Tibial nerve (tissue), 4 donors: Measurements from ENCODE around the gene GSTO1.

Experiments
- EP300 ChIP-seq, 2 donors: sonication (generic); formaldehyde crosslinking; IDR thresholded peaks; one replicate each; pipeline ENCODE4 v1.6.1; 2017; ENCODE audit warnings: antibody characterized with exemption in 2 of 2, mild to moderate bottlenecking in 1 of 2
- POLR2A ChIP-seq, 2 donors: fragments of 450-650 bp; IDR thresholded peaks; one replicate each; pipeline ENCODE4 v1.6.1; 2017; ENCODE audit warnings: antibody characterized with exemption in 2 of 2, mild to moderate bottlenecking in 2 of 2, moderate library complexity in 2 of 2
- TF ChIP-seq, protein P1 (sequence below), 5 experiments: fragments of 200-600 bp in 3 of 5; fragments of 450-650 bp in 2 of 5; sonication (generic) in 3 of 5; IDR thresholded peaks; one replicate each; pipeline ENCODE4 v1.5.1; 2016 to 2019; ENCODE audit warnings: antibody characterized with exemption in 5 of 5, mild to moderate bottlenecking in 3 of 5, moderate library complexity in 2 of 5

DNA sequence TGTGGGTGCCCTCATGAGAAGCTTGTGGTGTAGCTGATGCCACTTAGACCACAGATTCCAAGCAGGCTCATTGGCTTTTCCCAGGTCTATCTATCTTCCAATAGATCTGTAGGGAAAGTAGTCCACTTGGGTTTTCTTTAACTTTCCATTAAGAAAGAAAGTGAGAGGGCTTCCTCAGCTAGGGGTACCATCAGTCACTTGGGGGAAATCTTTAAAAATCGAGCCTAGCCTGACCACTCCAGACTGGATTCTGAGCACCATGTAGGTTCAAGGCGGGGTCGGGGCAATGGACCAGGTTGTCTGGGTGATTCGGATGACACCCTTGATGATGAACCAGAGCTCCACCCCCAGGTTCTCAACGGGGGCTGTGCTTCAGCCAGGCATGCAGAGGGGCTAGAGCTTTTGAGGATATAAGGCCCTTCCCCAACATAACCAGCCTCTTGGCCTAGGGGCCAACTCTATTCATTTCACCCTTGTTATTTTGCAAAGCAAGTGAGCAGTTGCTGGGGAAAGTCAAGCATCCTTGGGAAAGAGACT, 56.6 kb downstream of the GSTO1 start:
- TF ChIP-seq POLR2A (IDR thresholded peaks at IDR 0.05) (no peak), EP300 (IDR thresholded peaks at IDR 0.05) (no peak)
- TF ChIP-seq, protein P1, sequence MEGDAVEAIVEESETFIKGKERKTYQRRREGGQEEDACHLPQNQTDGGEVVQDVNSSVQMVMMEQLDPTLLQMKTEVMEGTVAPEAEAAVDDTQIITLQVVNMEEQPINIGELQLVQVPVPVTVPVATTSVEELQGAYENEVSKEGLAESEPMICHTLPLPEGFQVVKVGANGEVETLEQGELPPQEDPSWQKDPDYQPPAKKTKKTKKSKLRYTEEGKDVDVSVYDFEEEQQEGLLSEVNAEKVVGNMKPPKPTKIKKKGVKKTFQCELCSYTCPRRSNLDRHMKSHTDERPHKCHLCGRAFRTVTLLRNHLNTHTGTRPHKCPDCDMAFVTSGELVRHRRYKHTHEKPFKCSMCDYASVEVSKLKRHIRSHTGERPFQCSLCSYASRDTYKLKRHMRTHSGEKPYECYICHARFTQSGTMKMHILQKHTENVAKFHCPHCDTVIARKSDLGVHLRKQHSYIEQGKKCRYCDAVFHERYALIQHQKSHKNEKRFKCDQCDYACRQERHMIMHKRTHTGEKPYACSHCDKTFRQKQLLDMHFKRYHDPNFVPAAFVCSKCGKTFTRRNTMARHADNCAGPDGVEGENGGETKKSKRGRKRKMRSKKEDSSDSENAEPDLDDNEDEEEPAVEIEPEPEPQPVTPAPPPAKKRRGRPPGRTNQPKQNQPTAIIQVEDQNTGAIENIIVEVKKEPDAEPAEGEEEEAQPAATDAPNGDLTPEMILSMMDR (IDR thresholded peaks at IDR 0.05) = no peak
